NB4 (cell line): ENCODE results near the gene RALB.

ENCODE experiments used
- MYC ChIP-seq: IDR thresholded peaks from 2 replicates; pipeline ENCODE4 v1.6.1; 2011; ENCODE audit warnings: low read depth, low read length
- POLR2A ChIP-seq: IDR thresholded peaks from 2 replicates; pipeline ENCODE4 v1.6.1; 2011; ENCODE audit warnings: mild to moderate bottlenecking; ENCODE audit not compliant: insufficient read length; ENCODE audit errors: extremely low read depth
- TF ChIP-seq, protein P1 (sequence below): IDR thresholded peaks from one replicate; pipeline ENCODE4 v1.5.1; 2012; ENCODE audit warnings: low read depth, low read length
- TF ChIP-seq, protein P2 (sequence below): IDR thresholded peaks from 2 replicates; pipeline ENCODE4 v1.6.1; 2011; ENCODE audit warnings: low read depth, low read length

DNA sequence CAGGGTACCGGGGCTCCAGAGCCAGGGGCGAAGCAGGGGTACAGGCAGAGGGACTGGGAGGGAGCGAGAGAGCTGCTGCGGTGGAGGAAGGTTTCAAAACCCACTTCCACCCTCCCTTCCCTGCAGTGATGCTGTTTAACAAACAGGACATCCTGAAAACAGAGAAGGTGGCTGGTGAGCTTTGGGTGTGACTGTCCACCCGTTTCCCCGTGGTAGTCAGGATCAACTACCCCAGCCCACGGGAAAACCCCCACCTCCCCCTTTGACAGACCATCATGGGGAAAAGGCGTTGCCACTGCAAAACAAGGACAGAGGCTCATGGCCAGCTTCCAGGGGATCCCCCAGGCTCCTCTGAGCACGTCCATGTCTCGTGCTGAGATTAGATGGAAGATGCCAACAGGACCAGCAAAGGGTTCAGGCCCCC lies 42.4 kb upstream of the RALB start:
- TF ChIP-seq, protein P1, sequence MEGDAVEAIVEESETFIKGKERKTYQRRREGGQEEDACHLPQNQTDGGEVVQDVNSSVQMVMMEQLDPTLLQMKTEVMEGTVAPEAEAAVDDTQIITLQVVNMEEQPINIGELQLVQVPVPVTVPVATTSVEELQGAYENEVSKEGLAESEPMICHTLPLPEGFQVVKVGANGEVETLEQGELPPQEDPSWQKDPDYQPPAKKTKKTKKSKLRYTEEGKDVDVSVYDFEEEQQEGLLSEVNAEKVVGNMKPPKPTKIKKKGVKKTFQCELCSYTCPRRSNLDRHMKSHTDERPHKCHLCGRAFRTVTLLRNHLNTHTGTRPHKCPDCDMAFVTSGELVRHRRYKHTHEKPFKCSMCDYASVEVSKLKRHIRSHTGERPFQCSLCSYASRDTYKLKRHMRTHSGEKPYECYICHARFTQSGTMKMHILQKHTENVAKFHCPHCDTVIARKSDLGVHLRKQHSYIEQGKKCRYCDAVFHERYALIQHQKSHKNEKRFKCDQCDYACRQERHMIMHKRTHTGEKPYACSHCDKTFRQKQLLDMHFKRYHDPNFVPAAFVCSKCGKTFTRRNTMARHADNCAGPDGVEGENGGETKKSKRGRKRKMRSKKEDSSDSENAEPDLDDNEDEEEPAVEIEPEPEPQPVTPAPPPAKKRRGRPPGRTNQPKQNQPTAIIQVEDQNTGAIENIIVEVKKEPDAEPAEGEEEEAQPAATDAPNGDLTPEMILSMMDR = no peak
- TF ChIP-seq POLR2A (no peak), MYC (no peak)
- TF ChIP-seq, protein P2, sequence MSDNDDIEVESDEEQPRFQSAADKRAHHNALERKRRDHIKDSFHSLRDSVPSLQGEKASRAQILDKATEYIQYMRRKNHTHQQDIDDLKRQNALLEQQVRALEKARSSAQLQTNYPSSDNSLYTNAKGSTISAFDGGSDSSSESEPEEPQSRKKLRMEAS = no peak
